TTC549 (cell line): ENCODE measurements around the gene IL17RE.
"Not testable (repeated sequence)": the region's sequence is repeated elsewhere in the genome, so short reads cannot be mapped to it uniquely, and the experiment has no call there.

Experiments used
- FAIRE-seq: peaks from 2 replicates; lab custom pipeline; 2012; peaks lifted over from hg19 to GRCh38; lab: Jason Lieb, UNC

Gene IL17RE

GRCh38 chr3:9879830-9880549 is 22.7 kb upstream of the IL17RE start, which contains the start of gene CIDEC:
Gene CIDEC, minus strand, starts transcription at chr3:9880253. Its CDS starts 1,767 bp downstream, at chr3:9878486.
- no peak for FAIRE-seq

- FAIRE-seq = no peak
These were observed 21.2 kb upstream of the IL17RE start for GRCh38 chr3:9881441-9881840.

- no peak for FAIRE-seq
These were observed 18.7 kb upstream of the IL17RE start for GRCh38 chr3:9883706-9884554.

GRCh38 chr3:9884555-9885165 is 18.0 kb upstream of the IL17RE start:
- FAIRE-seq = no peak

GRCh38 chr3:9886328-9886727 is 16.3 kb upstream of the IL17RE start:
- FAIRE-seq = no peak

- FAIRE-seq = no peak
These were observed 15.2 kb upstream of the IL17RE start for GRCh38 chr3:9887480-9887879.

- no peak for FAIRE-seq
These were observed 14.1 kb upstream of the IL17RE start for GRCh38 chr3:9888540-9888939.

GRCh38 chr3:9889405-9889804 is 13.2 kb upstream of the IL17RE start:
- no peak for FAIRE-seq

- FAIRE-seq = no peak
These were observed 12.2 kb upstream of the IL17RE start, which contains the start of gene JAGN1 for GRCh38 chr3:9890249-9891071. Gene JAGN1, plus strand, starts transcription at chr3:9890610. Its CDS starts 113 bp downstream, at chr3:9890723.

GRCh38 chr3:9891072-9891622 is 11.5 kb upstream of the IL17RE start:
- no peak for FAIRE-seq

- no peak for FAIRE-seq
These were observed 8.9 kb upstream of the IL17RE start for GRCh38 chr3:9893739-9894138.

GRCh38 chr3:9895715-9896114 is 6.9 kb upstream of the IL17RE start:
- not testable (repeated sequence) for FAIRE-seq

GRCh38 chr3:9896755-9897407 is 5.8 kb upstream of the IL17RE start:
- FAIRE-seq = not testable (repeated sequence)

GRCh38 chr3:9897408-9898372 is 5.0 kb upstream of the IL17RE start:
- no peak for FAIRE-seq

- no peak for FAIRE-seq
These were observed 4.0 kb upstream of the IL17RE start for GRCh38 chr3:9898467-9899241.

GRCh38 chr3:9899289-9899791 is 3.3 kb upstream of the IL17RE start:
- no peak for FAIRE-seq

- FAIRE-seq = not testable (repeated sequence)
These were observed 1.7 kb upstream of the IL17RE start for GRCh38 chr3:9900965-9901415.

GRCh38 chr3:9901967-9902366 is 681 bp upstream of the IL17RE start:
- FAIRE-seq = no peak

GRCh38 chr3:9903238-9903624 is 583 bp downstream of the IL17RE start:
- FAIRE-seq = no peak
